GM12865 (cell line): ENCODE measurements around the gene ASCC1.

Experiments used
- DNase-seq: peaks from one replicate; pipeline ENCODE4 v3.0.0; 2010; ENCODE audit warnings: low read depth
- H3K4me3 ChIP-seq: 2 replicates; pipeline ENCODE4 v1.5.1; 2011; ENCODE audit warnings: mild to moderate bottlenecking, low read depth, low read length, control low read depth
- TF ChIP-seq, protein P1 (sequence below): IDR thresholded peaks from 2 replicates; pipeline ENCODE4 v1.5.1; 2011; ENCODE audit warnings: low read length, control low read depth, low read depth, inconsistent platforms; ENCODE audit not compliant: insufficient read depth; ENCODE audit errors: missing control alignments

Gene ASCC1

GRCh38 chr10:72245949-72246525 lies 30.0 kb upstream of the ASCC1 start:
- TF ChIP-seq, protein P1, sequence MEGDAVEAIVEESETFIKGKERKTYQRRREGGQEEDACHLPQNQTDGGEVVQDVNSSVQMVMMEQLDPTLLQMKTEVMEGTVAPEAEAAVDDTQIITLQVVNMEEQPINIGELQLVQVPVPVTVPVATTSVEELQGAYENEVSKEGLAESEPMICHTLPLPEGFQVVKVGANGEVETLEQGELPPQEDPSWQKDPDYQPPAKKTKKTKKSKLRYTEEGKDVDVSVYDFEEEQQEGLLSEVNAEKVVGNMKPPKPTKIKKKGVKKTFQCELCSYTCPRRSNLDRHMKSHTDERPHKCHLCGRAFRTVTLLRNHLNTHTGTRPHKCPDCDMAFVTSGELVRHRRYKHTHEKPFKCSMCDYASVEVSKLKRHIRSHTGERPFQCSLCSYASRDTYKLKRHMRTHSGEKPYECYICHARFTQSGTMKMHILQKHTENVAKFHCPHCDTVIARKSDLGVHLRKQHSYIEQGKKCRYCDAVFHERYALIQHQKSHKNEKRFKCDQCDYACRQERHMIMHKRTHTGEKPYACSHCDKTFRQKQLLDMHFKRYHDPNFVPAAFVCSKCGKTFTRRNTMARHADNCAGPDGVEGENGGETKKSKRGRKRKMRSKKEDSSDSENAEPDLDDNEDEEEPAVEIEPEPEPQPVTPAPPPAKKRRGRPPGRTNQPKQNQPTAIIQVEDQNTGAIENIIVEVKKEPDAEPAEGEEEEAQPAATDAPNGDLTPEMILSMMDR, result no peak
- DNase-seq, result no peak
- no peak overlapping the region for H3K4me3 ChIP-seq

GRCh38 chr10:72244573-72245038 lies 28.5 kb upstream of the ASCC1 start:
- no peak overlapping the region for H3K4me3 ChIP-seq
- DNase-seq, result no peak
- TF ChIP-seq, protein P1, result no peak

GRCh38 chr10:72243822-72244437 lies 27.9 kb upstream of the ASCC1 start:
- no peak overlapping the region for H3K4me3 ChIP-seq
- DNase-seq, result no peak
- TF ChIP-seq, protein P1, result no peak

- no peak for DNase-seq
Measured at GRCh38 chr10:72242675-72243074, 26.6 kb upstream of the ASCC1 start.

GRCh38 chr10:72241691-72242252 lies 25.7 kb upstream of the ASCC1 start:
- DNase-seq, result no peak
- H3K4me3 ChIP-seq, result no peak overlapping the region
- TF ChIP-seq, protein P1, result no peak

More at GRCh38 chr10:72242675-72243074, 26.6 kb upstream of the ASCC1 start:
- no peak overlapping the region for H3K4me3 ChIP-seq
- TF ChIP-seq, protein P1, result no peak

- DNase-seq, result no peak
- no peak overlapping the region for H3K4me3 ChIP-seq
- TF ChIP-seq, protein P1, result no peak
Measured at GRCh38 chr10:72240371-72240770, 24.3 kb upstream of the ASCC1 start.
